SK-N-SH (cell line): ENCODE results near the gene CARS2. TPM values are rescaled to one million over a fixed set of nuclear protein-coding genes. Genes with fewer than 3 reads are reported as not detected.

Experiments
- CTCF ChIA-PET: fragments of 300-600, 350-600 bp; formaldehyde crosslinking; extraction: SDS; loops from one replicate; lab custom pipeline; 2021; lab: Yijun Ruan, JAX
- POLR2A ChIA-PET: fragments of 350-600 bp; sonication (Branson Sonifier 250); formaldehyde crosslinking; extraction: SDS; loops from one replicate; lab custom pipeline; 2020; ENCODE audit warnings: antibody characterized with exemption, inconsistent platforms; lab: Yijun Ruan, JAX
- DNase-seq: peaks from one replicate; pipeline ENCODE4 v3.0.0; 2012
- H2AFZ ChIP-seq: fragments of 200-600 bp; sonication (generic); 2 replicates; pipeline ENCODE4 v1.8.1; 2016; ENCODE audit warnings: antibody characterized with exemption, mild to moderate bottlenecking, low read depth
- H3F3A ChIP-seq: fragments of 200-600 bp; sonication (generic); replicated peaks from 2 replicates; pipeline ENCODE3; 2016; ENCODE audit warnings: antibody characterized with exemption, mild to moderate bottlenecking; ENCODE audit not compliant: insufficient read depth
- H3K27ac ChIP-seq, 2 experiments: fragments of 200-500 bp in 1 of 2; fragments of 200-600 bp in 1 of 2; sonication (Bioruptor generic) in 1 of 2; sonication (generic), shearing (Covaris generic) in 1 of 2; 2 replicates each; pipeline versions ENCODE4 v1.5.1 to v1.6.1; 2014 to 2016; ENCODE audit warnings: low read depth in 2 of 2, inconsistent platforms in 1 of 2, low read length in 1 of 2, mild to moderate bottlenecking in 1 of 2, mixed read lengths in 1 of 2
- H3K27me3 ChIP-seq: fragments of 200-600 bp; sonication (generic), shearing (Covaris generic); 2 replicates; pipeline ENCODE4 v1.6.1; 2016; ENCODE audit warnings: mixed run types; ENCODE audit not compliant: insufficient read depth
- H3K36me3 ChIP-seq, 2 experiments: fragments of 200-500 bp in 1 of 2; fragments of 200-600 bp in 1 of 2; sonication (Bioruptor generic) in 1 of 2; sonication (generic) in 1 of 2; replicated peaks in 1 of 2; 2 replicates each; pipeline versions ENCODE3 to v1.5.1; 2014 to 2016; ENCODE audit warnings: low read length in 1 of 2, mild to moderate bottlenecking in 1 of 2; ENCODE audit not compliant: insufficient read depth in 2 of 2, control insufficient read depth in 1 of 2
- H3K4me1 ChIP-seq, 2 experiments: fragments of 200-500 bp in 1 of 2; fragments of 200-600 bp in 1 of 2; sonication (Bioruptor generic) in 1 of 2; sonication (generic), shearing (Covaris generic) in 1 of 2; 2 replicates each; pipeline versions ENCODE4 v1.5.1 to v1.6.1; 2014 to 2016; ENCODE audit warnings: low read depth in 1 of 2, low read length in 1 of 2, mixed run types in 1 of 2; ENCODE audit not compliant: insufficient read depth in 2 of 2, control insufficient read depth in 1 of 2
- H3K4me2 ChIP-seq: fragments of 200-600 bp; sonication (generic), shearing (Covaris generic); 2 replicates; pipeline ENCODE4 v1.6.1; 2017; ENCODE audit warnings: mixed run types
- H3K4me3 ChIP-seq, 2 experiments: fragments of 200-500 bp in 1 of 2; fragments of 200-600 bp in 1 of 2; sonication (Bioruptor generic) in 1 of 2; sonication (generic), shearing (Covaris generic) in 1 of 2; 2 replicates each; pipeline versions ENCODE4 v1.5.1 to v1.8.1; 2014 to 2016; ENCODE audit warnings: low read depth in 2 of 2, inconsistent platforms in 1 of 2, low read length in 1 of 2, mild to moderate bottlenecking in 1 of 2, mixed read lengths in 1 of 2, moderate library complexity in 1 of 2
- H3K79me2 ChIP-seq: fragments of 200-600 bp; sonication (generic); 2 replicates; pipeline ENCODE4 v1.8.1; 2017; ENCODE audit warnings: mild to moderate bottlenecking; ENCODE audit not compliant: insufficient read depth
- H3K9ac ChIP-seq: fragments of 200-600 bp; sonication (generic); 2 replicates; pipeline ENCODE4 v1.6.1; 2017; ENCODE audit warnings: mixed run types
- H3K9me2 ChIP-seq: fragments of 200-600 bp; sonication (generic); 2 replicates; pipeline ENCODE4 v1.6.1; 2017; ENCODE audit warnings: mixed run types
- H3K9me3 ChIP-seq: fragments of 200-600 bp; sonication (generic); 2 replicates; pipeline ENCODE4 v1.6.1; 2017; ENCODE audit warnings: mixed run types, mild to moderate bottlenecking, moderate library complexity
- H4K20me1 ChIP-seq: fragments of 200-600 bp; sonication (generic); 2 replicates; pipeline ENCODE4 v1.6.1; 2017; ENCODE audit warnings: mild to moderate bottlenecking, mixed run types; ENCODE audit not compliant: insufficient read depth
- CHD2 ChIP-seq: fragments of 150-350 bp; IDR thresholded peaks from 2 replicates; pipeline ENCODE4 v1.6.1; 2018; ENCODE audit warnings: low read length; ENCODE audit not compliant: partially characterized antibody
- GABPA ChIP-seq: IDR thresholded peaks from 2 replicates; pipeline ENCODE4 v1.4.0; 2012; ENCODE audit warnings: low read depth, mild to moderate bottlenecking
- JUND ChIP-seq: IDR thresholded peaks from 2 replicates; pipeline ENCODE4 v1.4.0; 2012
- MXI1 ChIP-seq: IDR thresholded peaks from 2 replicates; pipeline ENCODE4 v1.6.1; 2012; ENCODE audit warnings: mild to moderate bottlenecking, low read depth, low read length, improper control_type of control experiment
- NFIC ChIP-seq: IDR thresholded peaks from 2 replicates; pipeline ENCODE4 v1.4.0; 2012; ENCODE audit warnings: borderline replicate concordance
- NRF1 ChIP-seq: IDR thresholded peaks from 2 replicates; pipeline ENCODE4 v1.6.1; 2012; ENCODE audit warnings: low read depth, mild to moderate bottlenecking, low read length
- POLR2AphosphoS5 ChIP-seq: IDR thresholded peaks from 2 replicates; pipeline ENCODE4 v1.6.1; 2012; ENCODE audit warnings: low read depth, low read length
- REST ChIP-seq: IDR thresholded peaks from 2 replicates; pipeline ENCODE4 v1.6.1; 2012; ENCODE audit warnings: mild to moderate bottlenecking, low read depth, low read length, moderate library complexity
- SIN3A ChIP-seq: IDR thresholded peaks from 2 replicates; pipeline ENCODE4 v1.6.1; 2012; ENCODE audit warnings: low read depth, mild to moderate bottlenecking, low read length, moderate library complexity, borderline replicate concordance
- YY1 ChIP-seq: IDR thresholded peaks from 2 replicates; pipeline ENCODE4 v1.4.0; 2012; ENCODE audit warnings: low read depth, mild to moderate bottlenecking
- WGBS: methylation state at CpG from one replicate; pipeline ENCODE4 v1.1.6; 2017; ENCODE audit warnings: low lambda C conversion rate; 5-methylcytosine and 5-hydroxymethylcytosine counted together
- polyA plus RNA-seq, 3 experiments: library from polyadenylated mRNA; depleted of rRNA; stranded (reverse); fragments of >200 nt; gene quantifications; 2 replicates each; pipeline ENCODE4 v1.2.3, GENCODE V29; 2012

The CARS2 gene
- polyA plus RNA-seq, 1 of the 3 experiments (the other 2 are of a cell fraction): 78.6 TPM

GRCh38 chr13:110618780-110619179, 87.1 kb downstream of the CARS2 start (continued):
- TF ChIP-seq REST (no peak), GABPA (no peak), NFIC (no peak)

- Histone ChIP-seq H3K4me1 (peaks cover 4 to 22% of the 10 kb centered on the region in 2 experiments; a peak in 2 of 4 replicates), H3K27me3 (no peaks in the 10 kb centered on the region), H3K36me3 (peaks cover 6 to 9% of the 10 kb centered on the region in 2 experiments), H3K9me3 (no peaks in the 10 kb centered on the region), H3K9ac (no peak overlapping the region), H2AFZ (no peak overlapping the region), H3K9me2 (no peaks in the 10 kb centered on the region), H3K4me3 (no peak overlapping the region), H3K79me2 (peaks cover 78% of the 10 kb centered on the region)
- WGBS: 90% methylated on average over 8 of the region's 8 CpGs
- DNase-seq: no peak
- POLR2A ChIA-PET: no interaction called here
- CTCF ChIA-PET: interaction anchor here (1.2 to 1.5 kb wide), 4 partner anchors 9 to 25 kb away, joined by 3 to 5 read pairs (median 3); no protein-coding TSS in a partner anchor
- TF ChIP-seq MXI1: no peak
- no peak for TF ChIP-seq YY1
- no peak for TF ChIP-seq SIN3A
- TF ChIP-seq JUND: no peak
- no peak for TF ChIP-seq POLR2AphosphoS5
- TF ChIP-seq REST: no peak
- TF ChIP-seq CHD2: no peak
- no peak for TF ChIP-seq NRF1
- TF ChIP-seq, all 33 proteins: peak for 0
- H3F3A ChIP-seq: no peaks in the 10 kb centered on the region
- no peak overlapping the region for H3K27ac ChIP-seq
- H3K4me2 ChIP-seq: no peak overlapping the region
- peaks cover 66% of the 10 kb centered on the region for H4K20me1 ChIP-seq
Observed at GRCh38 chr13:110618167-110618566, 87.7 kb downstream of the CARS2 start.
